Embryonic facial prominence (tissue), 1 donor: ENCODE results near the gene HLA-DQA2.
"Not testable (repeated sequence)": the region's sequence is repeated elsewhere in the genome, so short reads cannot be mapped to it uniquely, and the experiment has no call there.

Experiments used
- DNase-seq: peaks from one replicate; pipeline ENCODE4 v3.0.0-alpha.2; 2016; ENCODE audit errors: extremely low spot score

Gene HLA-DQA2

GRCh38 chr6:32741031-32741960, at the start of gene HLA-DQA2:
Gene HLA-DQA2, plus strand, starts transcription at chr6:32741391. Its CDS starts 53 bp downstream, at chr6:32741444.
- no peak for DNase-seq

- no peak for DNase-seq
Measured at GRCh38 chr6:32692019-32692418, 49.2 kb upstream of the HLA-DQA2 start.

- DNase-seq = no peak
Measured at GRCh38 chr6:32697031-32697430, 44.2 kb upstream of the HLA-DQA2 start.

GRCh38 chr6:32700391-32701040, 40.7 kb upstream of the HLA-DQA2 start:
- peak; percentile 23 for DNase-seq

- DNase-seq = no peak
Measured at GRCh38 chr6:32703347-32703746, 37.8 kb upstream of the HLA-DQA2 start.

- not testable (repeated sequence) for DNase-seq
Measured at GRCh38 chr6:32705164-32705563, 36.0 kb upstream of the HLA-DQA2 start.

GRCh38 chr6:32709625-32710024, 31.6 kb upstream of the HLA-DQA2 start:
- DNase-seq = no peak

- DNase-seq = no peak
Measured at GRCh38 chr6:32713241-32713640, 27.9 kb upstream of the HLA-DQA2 start.

GRCh38 chr6:32716396-32716795, 24.8 kb upstream of the HLA-DQA2 start:
- DNase-seq = no peak

GRCh38 chr6:32718879-32719278, 22.3 kb upstream of the HLA-DQA2 start:
- DNase-seq = no peak

GRCh38 chr6:32738126-32738525, 3.1 kb upstream of the HLA-DQA2 start:
- no peak for DNase-seq

GRCh38 chr6:32742374-32742773, 1.2 kb downstream of the HLA-DQA2 start:
- no peak for DNase-seq

- DNase-seq = no peak
Measured at GRCh38 chr6:32744776-32745175, 3.6 kb downstream of the HLA-DQA2 start.

- not testable (repeated sequence) for DNase-seq
Measured at GRCh38 chr6:32745649-32746048, 4.5 kb downstream of the HLA-DQA2 start.

GRCh38 chr6:32752580-32752979, 11.4 kb downstream of the HLA-DQA2 start:
- DNase-seq = no peak

- no peak for DNase-seq
Measured at GRCh38 chr6:32759669-32760068, 18.5 kb downstream of the HLA-DQA2 start.

GRCh38 chr6:32761072-32761471, 19.9 kb downstream of the HLA-DQA2 start:
- DNase-seq = no peak

- DNase-seq = no peak
Measured at GRCh38 chr6:32761548-32761947, 20.4 kb downstream of the HLA-DQA2 start.

- no peak for DNase-seq
Measured at GRCh38 chr6:32763421-32763820, 22.2 kb downstream of the HLA-DQA2 start, which contains the start of gene HLA-DQB2. Gene HLA-DQB2, minus strand, starts transcription at chr6:32763532. Its CDS starts 62 bp downstream, at chr6:32763470.

GRCh38 chr6:32764048-32764447, 22.9 kb downstream of the HLA-DQA2 start:
- DNase-seq = no peak

- DNase-seq = no peak
Measured at GRCh38 chr6:32772656-32773055, 31.5 kb downstream of the HLA-DQA2 start.

- no peak for DNase-seq
Measured at GRCh38 chr6:32774426-32774825, 33.2 kb downstream of the HLA-DQA2 start.

- DNase-seq = no peak
Measured at GRCh38 chr6:32775071-32775470, 33.9 kb downstream of the HLA-DQA2 start.
